ENCODE data around the gene ZBTB7B.

The ZBTB7B gene

DNA sequence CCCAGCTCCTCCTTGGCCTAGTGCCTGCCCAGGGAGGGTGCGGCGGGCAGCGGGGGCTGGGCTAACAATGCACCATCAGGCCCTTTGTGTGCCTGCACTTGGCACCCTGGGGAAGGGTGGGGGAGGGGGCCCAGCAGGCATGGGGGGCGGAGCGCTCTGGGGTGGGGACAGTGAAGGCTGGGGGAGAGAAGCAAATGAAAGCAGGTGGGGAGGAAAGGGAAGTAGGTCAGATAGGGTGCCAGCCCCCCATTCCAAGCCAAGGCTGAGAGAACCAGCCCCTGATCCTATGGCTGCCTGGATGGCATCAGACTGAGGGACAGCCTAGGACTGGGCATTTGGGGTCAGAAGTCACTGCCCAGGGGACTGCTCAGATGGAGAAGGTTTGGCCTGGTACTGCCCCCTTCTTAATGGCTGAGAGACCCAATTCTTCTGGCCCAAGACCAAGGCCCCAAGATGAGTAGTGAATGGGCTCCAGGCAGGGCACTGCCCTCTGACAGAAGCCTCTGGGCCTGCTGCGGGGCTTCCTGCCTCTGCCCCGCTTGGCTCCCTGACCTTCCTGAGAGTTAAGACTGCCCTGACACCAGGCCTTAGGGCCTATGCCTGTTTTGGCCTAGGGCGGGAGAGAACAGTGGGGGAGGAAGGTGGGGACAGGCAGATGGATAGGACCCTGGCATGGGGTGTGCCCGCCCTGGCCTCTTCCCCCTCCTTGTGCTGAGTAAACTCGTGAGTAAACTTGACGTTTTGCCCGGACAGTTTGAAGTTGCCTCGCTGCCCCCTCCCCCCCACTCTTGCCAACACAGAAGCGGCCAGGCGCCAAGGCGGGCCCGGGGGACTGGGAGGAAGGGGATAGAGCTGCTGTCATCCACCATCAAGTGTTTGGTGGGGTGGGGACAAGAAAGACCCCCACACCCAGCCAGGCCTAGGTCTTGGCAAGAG, 2.7 kb downstream of the ZBTB7B start:
- no peak for DNase-seq

DNA sequence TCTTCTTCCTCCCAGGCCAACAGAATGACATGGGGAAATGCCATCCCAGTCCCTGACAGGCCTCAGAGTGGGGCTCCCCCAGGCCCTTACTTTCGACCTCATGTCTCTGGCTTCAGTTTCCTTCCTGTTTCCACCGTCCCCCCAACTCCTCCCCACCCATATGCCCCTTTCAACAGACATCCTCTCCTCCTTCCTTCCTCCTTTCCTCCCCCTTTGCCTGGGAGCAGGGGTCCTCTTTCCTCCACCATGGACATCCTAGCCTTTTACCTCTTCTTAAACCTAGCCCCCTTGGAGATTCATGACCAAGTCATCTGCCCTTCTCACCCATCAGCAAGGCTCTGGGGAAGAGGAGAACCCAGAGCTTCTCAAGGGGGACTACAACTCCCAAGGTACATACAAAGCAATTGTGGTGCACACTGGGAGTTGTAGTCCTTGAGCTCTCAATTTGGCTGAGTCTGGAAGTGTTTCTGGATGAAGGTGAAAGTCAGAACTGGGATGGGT, 4.0 kb downstream of the ZBTB7B start:
- no peak for DNase-seq

DNA sequence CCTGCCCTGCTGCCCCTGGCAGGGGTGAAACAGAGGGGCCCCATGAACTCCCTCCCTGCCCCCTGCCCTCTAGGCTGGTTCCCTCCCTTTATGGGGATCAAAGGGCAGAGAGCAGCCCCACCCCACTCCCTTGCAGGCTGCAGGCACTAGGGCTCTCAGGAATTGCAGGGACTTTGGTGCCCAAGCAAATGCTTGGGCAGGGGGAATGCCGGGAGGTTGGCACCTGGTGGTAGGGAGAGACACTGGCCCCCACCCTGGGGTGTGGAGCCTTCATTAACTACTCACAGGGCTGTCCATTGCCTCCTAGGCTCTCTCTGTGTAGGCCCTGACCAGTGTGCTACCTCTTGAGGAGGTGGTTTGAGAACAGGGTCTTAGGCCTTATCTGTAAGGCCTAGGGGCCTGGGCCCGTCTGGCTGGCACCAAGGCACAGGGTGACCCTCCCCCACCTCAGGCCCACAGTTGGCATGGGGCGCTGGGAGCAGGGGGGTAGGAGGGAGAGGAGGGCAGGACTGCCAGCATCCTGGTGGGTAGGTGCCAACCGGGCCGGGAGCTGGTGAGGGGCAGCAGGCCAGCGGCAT, 4.7 kb downstream of the ZBTB7B start:
- DNase-seq: no peak

DNA sequence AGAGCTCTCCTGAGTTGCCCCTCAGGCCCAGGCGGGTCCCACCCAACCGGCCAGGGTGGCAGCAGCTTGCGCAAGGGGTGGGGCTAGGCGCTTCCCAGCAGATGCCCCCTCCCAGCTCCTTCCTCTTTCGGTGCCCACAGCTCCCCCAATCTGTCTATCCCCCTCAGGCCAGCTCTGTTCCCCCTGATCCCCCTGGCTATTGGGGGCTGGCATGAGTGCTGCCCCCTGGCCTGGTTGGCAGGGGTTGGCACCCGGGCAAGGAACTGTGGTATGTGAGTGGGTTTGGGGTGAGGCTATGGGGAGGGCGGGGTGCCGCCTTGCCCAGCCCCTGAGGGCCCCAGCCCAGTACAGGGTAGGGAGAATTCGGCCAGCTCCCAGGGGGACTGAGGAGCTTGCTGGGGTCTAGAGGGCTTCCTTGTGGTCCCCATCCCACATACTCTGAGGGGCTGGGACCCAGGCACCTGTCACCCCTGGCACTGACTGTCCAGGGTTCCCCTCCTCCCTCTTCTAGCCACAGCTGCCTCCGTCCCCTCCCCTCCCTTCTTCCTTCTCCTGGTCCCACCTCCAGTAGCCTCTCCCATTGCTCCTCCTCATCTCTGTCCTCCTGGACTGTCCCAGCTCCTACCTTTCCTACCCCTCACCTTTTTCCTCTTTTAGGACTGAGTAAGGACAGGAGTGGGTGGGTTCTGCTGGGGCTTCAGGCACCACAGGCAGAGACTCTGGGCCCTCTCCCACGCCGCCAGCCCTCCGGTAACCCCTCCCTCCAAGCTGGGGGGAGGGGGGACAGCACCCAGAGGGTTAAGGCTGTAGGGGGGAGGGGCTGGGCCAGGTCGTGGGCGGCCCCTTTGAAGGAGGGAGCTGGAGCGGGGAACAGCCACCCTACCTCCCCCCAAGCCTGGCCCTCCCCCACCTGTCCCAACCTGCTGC, 5.7 kb downstream of the ZBTB7B start:
- no peak for DNase-seq

DNA sequence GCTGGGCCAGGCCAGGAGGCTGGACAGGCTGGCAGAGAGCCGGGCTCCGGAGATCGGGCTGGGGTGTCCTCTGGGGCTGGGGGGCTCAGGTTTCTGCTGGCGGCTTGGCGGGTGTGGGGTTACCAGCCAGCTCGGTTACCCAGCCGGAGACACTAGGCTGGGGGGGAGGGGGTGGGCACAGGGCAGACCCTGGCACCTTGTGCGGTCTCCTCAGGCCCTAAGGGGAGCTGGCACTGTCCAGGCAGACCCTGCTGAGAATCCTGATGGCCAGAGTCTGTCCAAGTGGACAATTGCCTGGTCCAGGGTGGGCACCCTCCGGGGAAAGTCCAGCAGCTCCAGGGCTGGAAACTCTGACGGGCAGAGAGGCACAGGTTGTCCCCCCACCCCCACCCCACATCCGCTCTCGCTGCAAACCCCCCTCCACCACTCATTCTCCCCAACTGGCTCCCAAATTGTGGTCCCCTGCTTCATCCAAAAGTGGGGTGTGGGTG, 6.7 kb downstream of the ZBTB7B start:
- no peak for DNase-seq

DNA sequence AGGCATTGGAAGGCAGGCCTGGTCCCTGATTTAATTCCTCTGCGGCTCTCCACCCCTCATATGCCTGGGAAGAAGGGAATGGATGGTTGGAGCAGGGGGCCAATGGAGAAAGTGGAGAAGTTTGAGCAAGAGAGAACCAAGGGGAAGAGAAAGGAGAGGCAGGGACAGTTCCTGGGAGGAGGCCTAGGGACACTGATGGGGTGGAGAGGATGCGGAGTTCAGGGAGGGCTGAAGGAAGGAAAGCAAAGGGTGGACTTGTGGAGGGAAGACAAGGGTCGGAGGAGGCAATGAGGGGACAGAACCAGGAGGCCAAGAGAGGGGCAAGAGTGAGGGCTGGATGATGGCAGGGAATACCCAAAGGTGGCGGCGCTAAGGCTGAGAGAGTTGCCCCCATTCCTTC, 7.1 kb downstream of the ZBTB7B start:
- no peak for DNase-seq

DNA sequence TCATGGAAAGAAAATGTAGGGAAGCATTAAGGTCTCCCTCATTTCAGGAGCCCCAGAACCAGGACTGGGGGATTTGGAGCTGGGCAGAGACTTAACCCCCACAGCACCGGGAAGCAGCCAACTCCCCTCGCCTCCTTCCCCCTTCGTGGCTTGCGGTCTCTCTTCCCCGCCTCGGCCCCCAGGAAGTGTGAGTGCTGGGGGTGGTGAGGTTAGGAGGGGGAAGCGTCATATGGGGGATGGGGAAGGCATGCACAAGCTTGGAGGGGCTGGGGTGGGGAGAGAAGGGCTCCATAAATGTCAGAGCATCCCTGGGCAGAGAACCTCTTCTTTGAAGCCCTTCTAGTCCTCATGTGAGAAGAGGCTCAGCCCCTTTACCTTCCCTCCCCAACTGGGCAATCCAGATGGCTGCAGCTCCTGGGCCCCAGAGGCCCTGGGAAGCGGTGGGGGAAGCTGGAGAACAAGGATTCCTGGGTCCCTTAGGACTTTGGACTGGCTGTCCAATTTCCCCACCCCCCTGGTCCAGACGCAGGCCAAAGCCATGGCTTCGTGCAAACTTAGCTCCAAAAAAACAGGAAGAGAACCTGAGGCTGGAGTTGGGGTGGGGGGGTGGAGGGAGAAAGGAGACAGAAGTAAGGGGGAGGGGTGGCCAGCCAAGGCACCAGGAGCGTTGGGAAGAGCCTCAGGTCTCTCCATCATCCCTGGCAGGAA, 7.8 kb downstream of the ZBTB7B start:
- DNase-seq: no peak

DNA sequence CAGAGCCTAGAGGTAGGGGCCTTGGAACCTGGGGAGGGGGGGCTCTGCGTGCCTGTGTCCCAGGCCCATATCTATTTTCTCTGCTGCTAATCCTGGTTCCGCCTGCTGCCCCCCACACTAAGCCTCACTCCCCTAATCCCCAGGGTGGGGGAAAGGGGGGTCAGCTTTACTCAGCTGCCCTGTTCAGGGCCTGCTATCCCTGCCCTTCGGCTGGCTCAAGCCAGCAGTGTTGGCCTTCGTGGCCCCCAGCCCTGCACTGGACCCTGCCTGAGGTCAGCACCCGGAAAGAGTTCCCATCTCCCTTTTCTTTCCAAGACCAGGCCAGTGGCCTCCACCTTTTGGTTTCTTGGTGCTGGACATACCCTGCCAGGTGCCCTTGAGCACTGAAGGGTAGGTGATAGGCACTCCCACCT, 8.4 kb downstream of the ZBTB7B start:
- DNase-seq: no peak

DNA sequence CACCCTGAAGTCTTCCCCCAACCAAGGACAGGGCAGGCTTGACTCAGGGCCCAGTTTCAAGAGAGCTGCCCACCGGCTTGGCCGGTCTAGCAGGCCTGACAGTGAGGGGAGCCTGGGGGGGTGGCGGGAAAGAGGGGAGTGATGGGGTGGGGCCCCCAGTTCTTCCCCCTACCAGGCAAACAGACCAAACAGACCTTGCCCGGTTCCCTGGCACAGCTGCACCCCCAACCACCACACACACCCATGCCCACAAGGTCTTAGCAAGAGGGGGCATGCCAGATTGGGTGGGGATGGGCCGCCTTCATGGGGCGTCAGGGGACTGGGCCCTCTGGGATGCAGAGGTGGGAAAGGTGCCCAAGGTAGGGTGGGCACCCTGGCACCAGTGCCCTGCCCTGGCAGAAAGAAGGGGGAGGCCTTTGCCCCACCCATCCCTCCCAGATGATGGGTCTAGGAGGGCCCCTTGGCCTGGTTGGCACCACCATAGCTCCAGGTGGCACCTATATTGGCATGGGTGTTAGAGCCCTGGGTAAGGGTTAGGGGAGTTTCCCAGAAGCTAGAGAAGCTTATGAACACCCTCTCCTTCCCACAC, 8.9 kb downstream of the ZBTB7B start:
- no peak for DNase-seq

DNA sequence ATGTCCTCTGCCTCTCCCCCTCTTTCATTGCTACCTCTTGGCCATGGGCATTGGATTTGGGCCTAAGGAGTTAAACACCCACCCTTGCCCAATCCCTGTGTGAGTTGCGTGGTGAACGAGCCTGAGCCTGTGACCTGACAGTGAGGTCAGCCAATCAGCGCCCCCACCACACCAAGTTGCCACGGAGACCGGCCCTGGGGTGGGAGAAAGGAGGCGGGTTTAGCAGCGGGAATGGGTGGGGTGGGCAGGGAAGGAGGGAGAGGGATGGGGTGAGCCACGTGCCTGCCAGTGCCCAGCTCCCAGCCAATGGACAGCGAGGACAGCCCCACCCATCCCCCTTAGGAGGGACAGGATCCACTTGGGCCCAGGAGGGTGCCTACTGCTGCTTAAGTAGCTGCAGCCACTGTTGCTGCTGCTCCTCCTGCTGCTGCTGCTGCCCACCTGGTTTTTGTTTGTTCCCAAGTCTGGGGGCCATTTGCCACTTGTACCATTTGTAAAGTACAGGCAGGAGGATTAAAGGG, 9.5 kb downstream of the ZBTB7B start:
- peak; percentile 91 for DNase-seq

DNA sequence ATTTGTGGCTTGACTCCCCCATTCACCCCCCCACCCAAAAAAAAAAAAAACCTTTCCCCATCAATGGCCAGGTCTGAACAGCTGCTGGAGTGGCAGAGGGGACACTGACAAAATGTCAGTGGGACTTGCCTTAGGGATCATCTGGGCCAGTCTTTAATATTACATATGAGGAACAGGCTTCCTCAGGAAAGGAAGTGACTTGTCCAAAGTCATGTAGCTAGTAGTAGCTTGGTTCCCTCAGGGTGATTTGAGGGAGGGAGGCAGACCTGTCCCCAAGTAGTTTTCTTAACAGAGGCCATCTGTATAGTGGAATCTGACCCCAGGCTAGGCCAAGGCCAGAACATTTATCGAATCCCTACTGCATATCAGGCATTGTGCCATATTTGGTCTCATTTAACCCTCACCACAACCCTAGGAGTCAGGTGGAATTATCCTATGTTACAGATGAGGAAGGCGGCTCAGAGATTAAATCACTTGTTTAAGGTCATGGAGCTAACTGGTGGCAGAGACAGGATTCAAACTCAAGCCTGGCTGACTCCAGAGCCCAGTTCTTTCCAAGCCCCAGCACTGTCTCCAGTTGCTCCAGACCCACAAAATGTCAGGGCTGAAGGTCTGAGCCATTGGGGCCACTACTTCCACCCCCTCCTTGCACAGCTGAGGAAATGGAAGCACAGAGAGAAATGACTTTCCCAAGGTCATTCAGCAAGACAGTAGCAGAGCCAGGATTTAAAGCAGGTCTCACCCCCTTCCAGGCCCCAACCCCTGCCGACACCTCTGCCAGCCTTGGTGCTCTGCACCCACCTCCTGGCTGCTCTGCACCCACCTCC, 10.4 kb downstream of the ZBTB7B start:
- DNase-seq: no peak

DNA sequence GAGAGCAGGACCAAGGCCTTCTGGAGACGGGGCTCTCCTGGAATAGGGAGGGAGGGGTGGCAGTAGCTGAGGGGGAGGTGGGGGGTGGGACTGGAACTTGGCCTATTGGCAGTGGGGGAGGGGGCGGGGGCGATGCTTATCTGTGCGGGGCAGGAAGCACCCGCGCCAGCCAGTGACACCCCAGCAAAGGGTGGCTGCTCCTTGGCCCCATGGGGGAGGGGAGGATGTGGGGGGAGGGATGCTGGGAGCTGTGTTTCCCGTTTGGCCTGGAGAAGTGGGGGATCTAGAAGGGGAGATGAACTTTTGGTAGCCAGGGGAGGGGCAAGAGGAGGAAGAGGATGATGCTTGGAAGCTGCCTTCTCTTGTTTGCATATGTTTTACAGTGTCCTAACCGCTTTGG, 11.0 kb downstream of the ZBTB7B start:
- no peak for DNase-seq

DNA sequence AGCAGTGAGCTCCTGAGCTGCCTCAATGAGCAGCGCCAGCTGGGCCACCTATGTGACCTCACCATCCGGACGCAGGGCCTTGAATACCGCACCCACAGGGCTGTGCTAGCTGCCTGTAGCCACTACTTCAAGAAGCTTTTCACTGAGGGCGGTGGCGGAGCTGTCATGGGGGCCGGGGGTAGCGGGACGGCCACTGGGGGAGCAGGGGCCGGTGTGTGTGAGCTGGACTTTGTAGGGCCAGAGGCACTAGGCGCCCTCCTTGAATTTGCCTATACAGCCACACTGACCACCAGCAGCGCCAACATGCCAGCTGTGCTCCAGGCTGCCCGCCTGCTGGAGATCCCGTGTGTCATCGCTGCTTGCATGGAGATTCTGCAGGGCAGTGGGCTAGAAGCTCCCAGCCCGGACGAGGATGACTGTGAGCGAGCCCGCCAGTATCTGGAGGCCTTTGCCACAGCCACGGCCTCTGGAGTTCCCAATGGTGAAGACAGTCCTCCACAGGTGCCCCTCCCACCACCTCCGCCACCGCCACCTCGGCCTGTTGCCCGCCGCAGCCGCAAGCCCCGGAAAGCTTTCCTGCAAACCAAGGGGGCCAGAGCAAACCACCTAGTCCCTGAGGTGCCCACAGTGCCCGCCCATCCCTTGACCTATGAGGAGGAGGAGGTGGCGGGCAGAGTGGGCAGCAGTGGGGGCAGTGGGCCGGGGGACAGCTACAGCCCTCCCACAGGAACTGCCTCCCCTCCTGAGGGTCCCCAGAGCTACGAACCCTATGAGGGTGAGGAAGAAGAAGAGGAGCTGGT, 12.3 kb downstream of the ZBTB7B start:
- no peak for DNase-seq

DNA sequence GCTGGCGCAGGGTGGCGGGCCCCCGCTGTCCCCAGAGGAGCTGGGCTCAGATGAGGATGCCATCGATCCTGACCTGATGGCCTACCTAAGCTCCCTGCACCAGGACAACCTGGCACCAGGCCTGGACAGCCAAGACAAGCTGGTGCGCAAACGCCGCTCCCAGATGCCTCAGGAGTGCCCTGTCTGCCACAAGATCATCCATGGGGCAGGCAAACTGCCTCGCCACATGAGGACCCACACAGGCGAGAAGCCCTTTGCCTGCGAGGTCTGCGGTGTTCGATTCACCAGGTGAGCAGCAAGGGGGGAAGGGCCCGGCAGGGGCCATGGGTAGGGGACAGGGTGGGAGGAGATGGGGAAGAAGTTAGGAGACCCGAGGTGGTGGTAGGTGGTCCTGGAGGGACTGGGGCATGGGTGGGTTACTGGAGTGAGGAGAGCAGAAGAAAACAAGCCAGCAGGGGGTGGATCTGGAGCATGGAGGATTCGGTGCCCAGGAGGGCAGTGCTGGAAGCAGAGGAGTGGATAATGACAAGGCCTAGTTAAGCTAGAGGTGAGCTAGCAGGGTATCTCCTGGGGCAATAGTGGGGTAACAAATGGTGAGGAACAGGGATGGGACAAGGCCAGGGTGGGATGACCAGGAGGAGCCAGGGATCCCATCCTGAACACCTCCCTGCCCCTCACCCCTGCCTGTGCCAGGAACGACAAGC, 13.1 kb downstream of the ZBTB7B start:
- DNase-seq: no peak

DNA sequence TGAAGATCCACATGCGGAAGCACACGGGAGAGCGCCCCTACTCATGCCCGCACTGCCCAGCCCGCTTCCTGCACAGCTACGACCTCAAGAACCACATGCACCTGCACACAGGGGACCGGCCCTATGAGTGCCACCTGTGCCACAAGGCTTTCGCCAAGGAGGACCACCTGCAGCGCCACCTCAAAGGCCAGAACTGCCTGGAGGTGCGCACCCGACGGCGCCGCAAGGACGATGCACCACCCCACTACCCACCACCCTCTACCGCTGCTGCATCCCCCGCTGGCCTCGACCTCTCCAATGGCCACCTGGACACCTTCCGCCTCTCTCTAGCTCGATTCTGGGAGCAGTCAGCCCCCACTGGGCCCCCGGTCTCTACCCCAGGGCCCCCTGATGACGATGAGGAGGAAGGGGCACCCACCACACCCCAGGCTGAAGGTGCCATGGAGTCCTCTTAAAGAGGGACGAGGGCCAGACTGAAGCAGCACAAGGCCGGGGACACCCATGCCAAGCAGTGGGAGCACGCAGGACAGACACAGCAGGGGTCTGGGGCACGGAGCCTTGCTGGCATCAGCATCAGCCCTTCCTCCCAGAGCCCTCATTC, 13.7 kb downstream of the ZBTB7B start:
- DNase-seq: no peak

DNA sequence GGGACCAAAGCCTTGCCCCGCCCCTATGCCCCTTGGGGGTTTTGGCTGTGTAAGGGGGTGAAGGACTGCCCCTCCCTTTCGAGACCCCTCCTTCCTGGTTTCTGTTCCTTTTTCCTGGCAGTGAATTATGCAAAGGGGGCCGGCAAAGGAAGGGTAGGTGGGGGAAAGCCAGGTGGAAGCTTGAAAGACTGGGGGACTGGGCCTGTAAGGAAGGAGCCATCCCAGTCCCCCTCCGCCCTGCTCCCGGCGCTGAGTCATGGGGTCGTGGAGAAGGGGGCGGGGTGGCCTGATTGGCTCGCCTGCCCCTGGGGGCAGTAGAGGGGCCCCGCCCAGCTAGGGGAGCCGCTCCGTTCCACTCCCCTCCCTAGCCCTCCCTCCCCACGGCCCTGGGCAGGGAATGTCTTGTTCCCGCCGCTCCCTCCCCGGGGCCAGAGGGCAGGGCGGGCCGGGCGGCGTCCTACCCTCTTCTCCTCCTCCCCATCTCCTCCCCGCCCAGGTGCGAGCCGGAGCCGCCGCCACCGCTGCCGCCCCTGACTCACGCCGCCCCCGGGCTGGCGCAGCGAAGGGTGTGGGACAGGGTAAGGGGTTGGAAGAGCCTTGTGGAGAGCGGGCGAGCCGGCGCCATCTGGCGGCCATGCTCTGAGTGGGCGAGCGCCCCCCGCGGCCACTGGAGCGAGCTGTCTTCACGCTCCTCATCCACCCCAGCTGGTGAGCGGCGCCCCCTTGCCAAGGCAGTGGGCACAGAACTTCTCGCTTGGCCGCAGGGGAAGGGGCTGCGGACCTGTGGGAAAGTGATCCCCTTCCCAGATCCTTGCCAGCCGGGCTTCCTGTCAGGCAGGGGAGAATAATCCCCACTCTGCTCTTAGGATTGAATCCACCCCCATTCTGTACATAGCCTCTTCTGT, 14.7 kb downstream of the ZBTB7B start:
- DNase-seq: peak; percentile 40

DNA sequence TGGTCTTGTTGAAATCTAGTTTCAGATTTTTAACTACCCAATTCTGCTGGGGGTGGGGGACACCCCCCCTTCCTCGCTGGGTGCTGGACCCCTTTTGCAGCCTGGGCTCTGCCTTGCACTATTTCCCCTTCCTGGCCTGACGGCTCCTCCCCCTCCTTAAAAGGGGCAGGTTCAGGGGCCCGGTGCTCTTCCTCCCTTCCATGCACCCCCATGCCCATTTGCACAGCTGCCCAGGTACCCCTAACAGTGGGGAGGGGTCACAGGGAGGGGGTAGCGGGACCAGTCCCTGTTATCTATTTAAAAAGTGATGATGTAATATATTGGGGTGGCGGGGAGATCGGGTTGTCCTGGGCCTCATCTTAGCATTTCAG, 15.3 kb downstream of the ZBTB7B start:
- no peak for DNase-seq
